AG10803 (cell line): ENCODE data around the gene SLAIN1.

Experiments used
- DNase-seq: peaks from one replicate; pipeline ENCODE4 v3.0.0; 2010; ENCODE audit warnings: low read depth
- H3K4me3 ChIP-seq: 2 replicates; pipeline ENCODE4 v1.5.1; 2011; ENCODE audit warnings: mild to moderate bottlenecking, low read length, control low read depth
- CTCF ChIP-seq: conservative IDR thresholded peaks from 2 replicates; pipeline ENCODE4 v1.5.1; 2011; ENCODE audit warnings: mild to moderate bottlenecking, low read length, control low read depth, inconsistent platforms

Gene SLAIN1

GRCh38 chr13:77678691-77679235 lies 18.7 kb upstream of the SLAIN1 start:
- no peak for DNase-seq
- H3K4me3 ChIP-seq: no peak overlapping the region
- no peak for TF ChIP-seq CTCF

- TF ChIP-seq CTCF: no peak
- no peak for DNase-seq
- no peak overlapping the region for H3K4me3 ChIP-seq
These were observed 9.7 kb upstream of the SLAIN1 start for GRCh38 chr13:77687799-77688198.

- DNase-seq: no peak
- no peak overlapping the region for H3K4me3 ChIP-seq
- no peak for TF ChIP-seq CTCF
These were observed 5.6 kb upstream of the SLAIN1 start for GRCh38 chr13:77691871-77692270.

- no peak overlapping the region for H3K4me3 ChIP-seq
- TF ChIP-seq CTCF: no peak
- no peak for DNase-seq
These were observed 4.6 kb upstream of the SLAIN1 start for GRCh38 chr13:77692746-77693448.

- TF ChIP-seq CTCF: no peak
- H3K4me3 ChIP-seq: no peak overlapping the region
- DNase-seq: no peak
These were observed 4.0 kb upstream of the SLAIN1 start for GRCh38 chr13:77693449-77693940.

GRCh38 chr13:77696006-77696878 lies 1.2 kb upstream of the SLAIN1 start:
- TF ChIP-seq CTCF: no peak
- H3K4me3 ChIP-seq: no peak overlapping the region
- DNase-seq: no peak
